Suprapubic skin (tissue), 4 donors: ENCODE results near the gene FUT4. TPM values are rescaled to one million over a fixed set of nuclear protein-coding genes. Genes with fewer than 3 reads are reported as not detected.

Experiments used
- DNase-seq, 2 donors: peaks; one replicate each; pipeline ENCODE4 v3.0.0-alpha.2; 2019; ENCODE audit warnings: low spot score in 2 of 2
- H3K27ac ChIP-seq: fragments of 200-600 bp; sonication (generic); one replicate; pipeline ENCODE4 v1.5.1; 2019
- H3K27me3 ChIP-seq: fragments of 200-600 bp; sonication (generic); one replicate; pipeline ENCODE4 v1.5.1; 2019
- H3K36me3 ChIP-seq: fragments of 200-600 bp; sonication (generic); one replicate; pipeline ENCODE4 v1.5.1; 2019
- H3K4me1 ChIP-seq: fragments of 200-600 bp; sonication (generic); one replicate; pipeline ENCODE4 v1.5.1; 2019
- H3K4me3 ChIP-seq: fragments of 200-600 bp; sonication (generic); one replicate; pipeline ENCODE4 v1.5.1; 2019; ENCODE audit warnings: mild to moderate bottlenecking
- H3K9me3 ChIP-seq: fragments of 200-600 bp; sonication (generic); one replicate; pipeline ENCODE4 v1.5.1; 2019
- CTCF ChIP-seq, 2 donors: fragments of 200-600 bp in 1 of 2; fragments of 450-650 bp in 1 of 2; sonication (generic) in 1 of 2; IDR thresholded peaks; one replicate each; pipeline ENCODE4 v1.5.1; 2016 to 2019; ENCODE audit warnings: antibody characterized with exemption in 2 of 2, mild to moderate bottlenecking in 1 of 2, moderate library complexity in 1 of 2
- EP300 ChIP-seq: sonication (generic); formaldehyde crosslinking; IDR thresholded peaks from one replicate; pipeline ENCODE4 v1.6.1; 2017; ENCODE audit warnings: antibody characterized with exemption
- POLR2A ChIP-seq, 2 donors: fragments of 450-650 bp; IDR thresholded peaks; one replicate each; pipeline ENCODE4 v1.6.1; 2017; ENCODE audit warnings: antibody characterized with exemption in 2 of 2, mild to moderate bottlenecking in 2 of 2, moderate library complexity in 2 of 2
- POLR2AphosphoS5 ChIP-seq, 3 donors: sonication (generic); formaldehyde crosslinking; IDR thresholded peaks; one replicate each; pipeline ENCODE4 v1.6.1; 2017; ENCODE audit warnings: antibody characterized with exemption in 3 of 3
- WGBS: methylation state at CpG from one replicate; pipeline ENCODE4 v1.1.5; 2018; 5-methylcytosine and 5-hydroxymethylcytosine counted together
- total RNA-seq, 4 donors: library from RNA; depleted of rRNA; stranded (reverse); fragments of >200 nt; gene quantifications; one replicate each; pipeline ENCODE4 v1.1.0, GENCODE V29; 2016

Gene FUT4
- total RNA-seq, 4 donors from 2014 or later = 1.6 to 3.5 (median 2.8) TPM

DNA sequence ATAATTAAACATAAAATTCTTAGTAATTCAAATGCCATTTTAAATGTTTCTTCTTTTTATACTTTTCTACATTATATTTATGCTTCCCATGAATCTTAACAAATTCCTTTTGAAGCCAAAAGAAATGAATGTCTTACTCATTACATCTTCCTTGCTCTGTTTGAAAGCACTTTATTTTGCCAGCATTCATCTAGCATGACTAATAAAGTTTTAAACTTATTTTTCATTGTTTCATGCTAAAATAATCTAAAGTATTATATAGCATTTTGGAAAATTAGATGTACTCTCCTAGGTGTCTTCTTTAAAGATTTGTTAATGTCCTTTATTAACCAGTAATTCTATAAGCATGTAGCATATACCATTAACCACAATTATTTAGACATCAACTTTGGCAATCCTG lies 13.7 kb downstream of the FUT4 start:
- H3K36me3 ChIP-seq = no peaks in the 10 kb centered on the region
- peaks cover 5% of the 10 kb centered on the region for H3K4me1 ChIP-seq
- H3K4me3 ChIP-seq = no peak overlapping the region
- H3K9me3 ChIP-seq = no peaks in the 10 kb centered on the region
- no peak overlapping the region for H3K27ac ChIP-seq
- TF ChIP-seq EP300 (no peak), POLR2AphosphoS5 (IDR thresholded peaks at IDR 0.05) (no peak), POLR2A (IDR thresholded peaks at IDR 0.05) (no peak), CTCF (IDR thresholded peaks at IDR 0.05) (no peak)
- H3K27me3 ChIP-seq = no peaks in the 10 kb centered on the region
- no peak for DNase-seq

- Histone ChIP-seq H3K4me3 (no peak overlapping the region), H3K4me1 (peaks cover 5% of the 10 kb centered on the region), H3K36me3 (no peaks in the 10 kb centered on the region), H3K27ac (no peak overlapping the region), H3K9me3 (no peaks in the 10 kb centered on the region), H3K27me3 (no peaks in the 10 kb centered on the region)
- 58% methylated on average over 1 of the region's 1 CpG for WGBS
- TF ChIP-seq POLR2AphosphoS5 (IDR thresholded peaks at IDR 0.05) (no peak), POLR2A (IDR thresholded peaks at IDR 0.05) (no peak), EP300 (no peak), CTCF (IDR thresholded peaks at IDR 0.05) (no peak)
- DNase-seq = no peak
Observed at GRCh38 chr11:94557992-94558391, 14.3 kb downstream of the FUT4 start.

DNA sequence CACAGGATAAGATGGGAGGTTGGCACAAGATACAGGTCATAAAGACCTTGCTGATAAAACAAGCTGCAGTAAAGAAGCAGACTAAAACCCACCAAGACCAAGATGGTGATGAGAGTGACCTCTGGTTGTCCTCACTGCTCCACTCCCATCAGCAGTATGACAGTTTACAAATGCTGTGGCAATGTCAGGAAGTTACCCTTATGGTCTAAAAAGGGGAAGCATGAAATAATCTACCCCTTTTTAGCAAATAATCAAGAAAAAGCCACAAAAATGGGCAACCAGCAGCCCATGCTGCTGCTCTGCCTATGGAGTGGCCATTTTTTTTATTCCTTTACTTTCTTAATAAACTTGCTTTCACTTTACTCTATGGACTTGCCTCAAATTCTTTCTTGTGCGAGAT lies 14.7 kb downstream of the FUT4 start:
- 100% methylated on average over 1 of the region's 1 CpG for WGBS
- Histone ChIP-seq H3K27ac (no peak overlapping the region), H3K4me1 (peaks cover 5% of the 10 kb centered on the region), H3K4me3 (no peak overlapping the region), H3K27me3 (no peaks in the 10 kb centered on the region), H3K9me3 (no peaks in the 10 kb centered on the region), H3K36me3 (no peaks in the 10 kb centered on the region)
- DNase-seq = no peak
- TF ChIP-seq POLR2AphosphoS5 (IDR thresholded peaks at IDR 0.05) (no peak), POLR2A (IDR thresholded peaks at IDR 0.05) (no peak), CTCF (IDR thresholded peaks at IDR 0.05) (no peak), EP300 (no peak)

- 97% methylated on average over 4 of the region's 4 CpGs for WGBS
- no peak overlapping the region for H3K27ac ChIP-seq
Observed at GRCh38 chr11:94558932-94559331, 15.2 kb downstream of the FUT4 start.

DNA sequence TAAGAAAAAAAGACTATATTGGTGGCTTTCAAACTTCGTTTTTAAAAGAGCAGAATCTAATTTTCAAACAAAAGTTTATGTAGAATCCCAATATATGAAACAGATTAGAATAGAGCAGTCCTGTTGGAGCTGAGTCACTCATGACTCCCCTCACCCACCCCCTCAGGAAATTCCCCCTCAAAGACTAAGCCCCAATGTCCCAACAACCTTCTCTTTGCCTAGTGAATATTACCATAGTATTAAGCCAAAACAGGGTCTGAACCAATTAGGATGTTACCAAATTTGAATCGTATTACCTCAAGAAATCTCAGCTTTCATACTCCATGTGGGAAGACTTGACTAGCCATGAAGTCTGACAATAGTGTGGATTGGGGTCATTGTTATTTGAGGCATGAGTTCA lies 15.6 kb downstream of the FUT4 start:
- DNase-seq = no peak
- Histone ChIP-seq H3K4me1 (peaks cover 13% of the 10 kb centered on the region), H3K27me3 (no peaks in the 10 kb centered on the region), H3K36me3 (no peaks in the 10 kb centered on the region), H3K9me3 (no peaks in the 10 kb centered on the region), H3K27ac (no peak overlapping the region), H3K4me3 (no peak overlapping the region)
- 99% methylated on average over 2 of the region's 2 CpGs for WGBS
- no peak for TF ChIP-seq CTCF (IDR thresholded peaks at IDR 0.05)
- TF ChIP-seq EP300 = no peak
- no peak for TF ChIP-seq POLR2AphosphoS5 (IDR thresholded peaks at IDR 0.05)
- TF ChIP-seq POLR2A (IDR thresholded peaks at IDR 0.05) = no peak

More at GRCh38 chr11:94558932-94559331, 15.2 kb downstream of the FUT4 start:
- Histone ChIP-seq H3K27me3 (no peaks in the 10 kb centered on the region), H3K9me3 (no peaks in the 10 kb centered on the region), H3K36me3 (no peaks in the 10 kb centered on the region), H3K4me3 (no peak overlapping the region), H3K4me1 (peaks cover 8% of the 10 kb centered on the region)
- DNase-seq = no peak
- TF ChIP-seq POLR2AphosphoS5 (IDR thresholded peaks at IDR 0.05) (no peak), CTCF (IDR thresholded peaks at IDR 0.05) (no peak), POLR2A (IDR thresholded peaks at IDR 0.05) (no peak), EP300 (no peak)
